Coronary artery (tissue), 2 donors: ENCODE results near the gene CIPC.
A peak's percentile ranks its signal among the peaks of the same experiment; 100 is the strongest.

ENCODE experiments used
- DNase-seq: peaks from one replicate; pipeline ENCODE4 v3.0.0-alpha.2; 2017; ENCODE audit warnings: low spot score
- H3K27ac ChIP-seq, 2 donors: fragments of 200-600 bp; sonication (generic); one replicate each; pipeline ENCODE4 v1.5.1; 2016 to 2019
- H3K4me3 ChIP-seq: fragments of 200-600 bp; sonication (generic); 2 replicates; pipeline ENCODE4 v1.5.1; 2016; ENCODE audit warnings: mild to moderate bottlenecking, moderate library complexity
- CTCF ChIP-seq: fragments of 200-600 bp; sonication (generic); IDR thresholded peaks from one replicate; pipeline ENCODE4 v1.5.1; 2019; ENCODE audit warnings: antibody characterized with exemption

CIPC gene

DNA sequence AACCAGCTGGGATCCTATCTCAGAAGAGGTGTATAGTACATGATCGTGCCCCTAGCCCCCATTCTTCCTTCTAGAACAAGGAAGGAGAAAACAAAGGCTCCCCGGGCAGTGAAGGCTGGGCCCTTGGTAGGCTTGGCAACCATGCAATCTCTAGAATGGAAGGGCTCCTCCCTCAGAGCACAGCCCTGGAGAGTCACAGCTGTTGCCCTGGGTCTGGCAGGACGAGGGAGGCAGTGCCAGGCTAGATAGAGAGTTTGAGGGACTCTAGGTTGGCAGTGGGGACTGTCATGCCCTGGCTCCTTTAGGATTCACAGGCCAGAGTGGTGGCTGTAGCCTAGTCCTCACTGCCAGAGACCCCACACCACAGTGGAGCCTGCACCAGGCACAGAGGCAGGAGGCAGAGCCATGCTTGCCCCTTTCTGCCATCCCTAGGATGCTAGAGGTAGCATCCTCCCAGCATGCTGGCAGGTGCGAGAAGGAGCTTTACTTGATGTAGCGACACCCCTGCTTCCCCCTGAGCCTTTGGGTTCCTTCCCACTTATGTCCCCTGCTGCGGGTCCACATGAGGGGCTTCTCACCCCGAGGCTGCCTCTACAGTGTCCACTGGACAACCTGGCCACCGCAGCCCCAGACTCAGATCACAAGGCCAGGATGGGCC, 33.4 kb upstream of the CIPC start:
- no peak for TF ChIP-seq CTCF
- no peak for DNase-seq
- no peak overlapping the region for H3K4me3 ChIP-seq
- no peak overlapping the region for H3K27ac ChIP-seq

DNA sequence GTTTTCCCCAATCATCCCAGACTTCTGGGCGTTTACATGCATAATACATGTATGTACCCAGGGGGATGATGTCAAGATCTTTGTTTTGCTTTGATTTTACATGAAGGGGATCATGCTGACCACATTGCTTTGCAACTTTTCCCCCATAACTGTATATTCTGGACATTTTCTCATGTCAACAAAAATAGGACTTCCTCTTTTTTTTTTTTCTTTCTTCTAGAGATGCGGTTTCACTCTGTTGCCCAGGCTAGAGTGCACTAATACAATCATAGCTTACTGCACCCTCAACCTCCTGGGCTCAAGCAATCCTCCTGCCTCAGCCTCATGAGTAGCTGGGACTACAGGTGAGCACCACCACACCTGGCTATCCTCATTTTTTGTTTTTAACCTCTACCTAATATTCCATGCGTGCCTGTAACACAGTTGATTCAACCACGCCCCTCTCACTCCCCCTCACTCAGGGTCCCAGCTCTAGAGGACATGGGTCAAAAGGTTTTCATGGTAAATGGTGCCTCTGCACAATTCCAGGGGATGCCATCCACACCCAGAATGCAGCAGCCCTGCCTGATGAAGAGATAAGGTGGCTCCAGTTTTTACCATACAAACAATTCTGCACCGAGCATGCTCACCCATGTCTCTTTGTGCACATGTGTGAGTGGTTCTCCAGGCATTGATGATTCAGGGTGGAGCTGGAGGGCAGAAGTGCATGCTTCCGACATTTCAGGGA, 32.0 kb upstream of the CIPC start:
- Histone ChIP-seq H3K27ac (no peak overlapping the region), H3K4me3 (no peak overlapping the region)
- no peak for TF ChIP-seq CTCF
- DNase-seq, result no peak

GRCh38 chr14:77066578-77067172, 31.4 kb upstream of the CIPC start:
- Histone ChIP-seq H3K27ac (no peak overlapping the region), H3K4me3 (no peak overlapping the region)
- TF ChIP-seq CTCF, result no peak
- DNase-seq, result no peak

DNA sequence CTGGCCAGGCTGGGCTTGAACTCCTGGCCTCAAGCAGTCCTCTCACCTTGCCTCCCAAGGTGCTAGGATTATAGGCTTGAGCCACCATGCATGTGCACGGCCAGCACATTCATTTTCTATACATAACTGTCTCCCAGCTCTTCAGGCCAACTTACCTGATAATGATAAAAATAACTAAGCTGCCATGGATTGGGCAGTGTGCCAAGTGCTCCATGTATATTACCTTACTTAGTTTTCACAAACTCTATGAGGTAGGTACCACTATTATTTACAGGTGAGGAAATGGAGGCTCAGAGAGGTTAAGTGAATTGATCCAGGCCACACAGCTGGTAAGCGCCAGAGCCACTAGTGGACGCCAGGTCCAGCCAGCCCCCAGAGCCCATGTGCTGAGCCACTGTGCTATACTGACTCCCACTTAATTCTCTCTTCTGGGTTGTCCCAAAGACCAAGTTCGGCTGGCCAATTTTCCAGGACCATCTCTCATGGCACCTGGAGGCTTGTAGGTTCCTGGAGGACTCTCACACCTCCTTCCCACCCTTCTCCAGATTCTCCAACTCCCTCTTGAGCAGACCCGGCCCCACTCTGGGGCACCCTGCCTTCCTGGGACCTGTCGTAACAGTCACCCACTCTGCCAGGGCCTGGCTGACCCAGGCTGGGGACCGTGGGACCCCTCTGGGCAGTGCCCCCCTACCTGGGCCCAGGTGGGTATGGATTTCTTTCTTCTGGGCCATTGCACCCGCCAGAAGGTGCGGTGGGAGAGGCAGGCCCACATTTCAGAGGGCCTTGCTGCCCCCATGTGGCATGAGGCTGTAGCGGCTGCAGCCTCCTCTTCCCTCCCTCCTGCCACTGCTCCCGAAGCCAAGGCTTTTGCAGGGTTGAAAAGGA, 30.2 kb upstream of the CIPC start:
- no peak overlapping the region for H3K4me3 ChIP-seq
- peak; percentile 78 for DNase-seq
- TF ChIP-seq CTCF, result peak; percentile 82
- H3K27ac ChIP-seq, result no peak overlapping the region

DNA sequence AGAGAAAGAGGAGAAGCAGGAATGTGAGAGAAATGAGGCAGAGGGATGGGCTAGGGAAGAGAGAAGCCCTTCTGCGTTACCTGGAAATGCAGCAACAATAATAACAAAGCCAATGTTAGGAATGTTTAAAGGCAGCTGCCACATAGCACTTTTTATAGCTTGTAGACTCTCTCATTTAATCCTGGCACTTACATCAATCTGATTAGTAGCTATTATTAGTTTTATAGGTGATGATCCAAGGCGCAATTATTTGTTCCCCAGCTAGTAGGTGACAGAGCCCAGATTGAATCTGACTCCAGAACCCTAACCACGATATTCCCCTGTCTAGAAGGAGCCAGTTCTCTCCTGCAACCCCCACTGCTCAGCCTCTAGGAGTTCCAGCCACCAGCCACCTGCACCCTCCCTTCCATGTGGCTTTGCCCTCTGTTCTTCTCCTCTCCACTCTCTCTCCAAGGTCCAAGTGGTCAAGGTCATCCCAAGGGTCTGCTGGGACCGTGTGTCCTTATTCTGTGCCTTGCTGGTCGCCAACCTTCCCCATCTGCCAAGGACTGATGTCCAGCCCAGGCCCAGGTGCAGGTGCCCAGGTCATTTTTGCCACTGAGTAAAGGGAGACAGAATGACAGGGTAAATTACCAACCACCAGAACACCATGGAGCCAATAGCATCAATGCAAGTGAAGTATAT, 29.4 kb upstream of the CIPC start:
- Histone ChIP-seq H3K4me3 (no peak overlapping the region), H3K27ac (no peak overlapping the region)
- DNase-seq, result no peak
- no peak for TF ChIP-seq CTCF

DNA sequence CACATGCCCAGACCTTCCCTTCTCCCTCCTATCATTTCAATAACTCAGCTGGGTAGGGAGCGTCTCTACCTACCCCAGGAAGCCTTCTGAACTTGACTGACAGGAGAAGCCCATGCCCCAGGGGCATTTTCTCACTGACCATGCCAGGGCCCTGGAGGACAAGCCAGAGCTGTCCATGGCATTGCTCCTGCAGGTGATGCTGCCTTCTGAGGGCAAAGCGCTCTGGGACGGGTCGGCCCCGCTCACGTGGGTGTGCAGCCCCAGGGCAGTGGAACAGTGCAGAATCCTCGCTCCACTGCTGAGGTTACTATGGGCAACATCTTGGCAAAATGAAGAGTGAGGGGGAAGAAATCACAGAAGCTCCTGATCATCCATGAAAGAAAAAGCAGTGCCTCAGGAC, 28.5 kb upstream of the CIPC start:
- no peak for DNase-seq
- no peak overlapping the region for H3K27ac ChIP-seq
- TF ChIP-seq CTCF, result no peak
- no peak overlapping the region for H3K4me3 ChIP-seq
